ENCODE data around the gene GAS2L1. TPM values are rescaled to one million over a fixed set of nuclear protein-coding genes. Genes with fewer than 3 reads are reported as not detected.
A peak's percentile ranks its signal among the peaks of the same experiment; 100 is the strongest.

GAS2L1 gene
- polyA plus RNA-seq, 1 donor from 2014 or later, result 0.77 TPM

DNA sequence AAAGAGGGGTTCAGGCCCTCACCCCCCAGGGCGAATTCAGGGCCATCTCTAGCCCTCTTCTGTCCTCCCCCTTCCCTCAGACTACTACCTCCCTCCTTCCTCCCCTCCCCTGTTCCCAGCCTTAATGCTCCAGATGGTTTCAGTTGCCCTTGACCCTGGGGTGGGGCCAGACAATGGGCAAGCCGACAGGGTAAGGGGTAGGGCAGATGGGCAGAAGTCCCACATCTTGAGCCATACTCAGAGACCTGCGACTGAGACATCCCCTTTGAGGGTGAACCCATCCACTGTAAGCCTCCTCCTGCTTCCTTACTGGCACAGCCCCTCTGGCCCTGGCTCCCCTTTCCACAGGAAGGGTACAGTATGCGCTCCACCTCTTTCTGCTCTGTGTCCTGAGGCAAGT lies 40.5 kb upstream of the GAS2L1 start:
- Histone ChIP-seq H3F3A (ENCODE audit: insufficient read depth, low read length, poor library complexity, severe bottlenecking) (no peaks in the 10 kb centered on the region), H3K27ac (ENCODE audit: low read length) (no peak overlapping the region), H3K4me3 (ENCODE audit: low read length) (peak overlapping the region; percentile 91), H3K4me2 (ENCODE audit: low read length) (no peak overlapping the region), H3K9me2 (ENCODE audit: insufficient read depth, low read length) (no peaks in the 10 kb centered on the region), H3K79me2 (replicated peaks; ENCODE audit: insufficient read depth, low read length) (peaks cover 45% of the 10 kb centered on the region), H2AFZ (ENCODE audit: low read depth, low read length) (no peak overlapping the region), H4K20me1 (ENCODE audit: insufficient read depth) (peaks cover 15% of the 10 kb centered on the region), H3K36me3 (ENCODE audit: insufficient read depth, low read length) (no peaks in the 10 kb centered on the region), H3K27me3 (ENCODE audit: insufficient read depth, low read depth, low read length) (no peaks in the 10 kb centered on the region), H3K9me3 (ENCODE audit: low read length) (no peaks in the 10 kb centered on the region), H3K9ac (ENCODE audit: low read length) (no peak overlapping the region)
- TF ChIP-seq POLR2AphosphoS5 (IDR thresholded peaks at IDR 0.05) (no peak), EP300 (conservative IDR thresholded peaks at IDR 0.05; ENCODE audit: poor library complexity, severe bottlenecking) (no peak), TAF1 (IDR thresholded peaks at IDR 0.05; ENCODE audit: low read depth) (no peak), SMC3 (conservative IDR thresholded peaks at IDR 0.05; ENCODE audit: poor library complexity) (no peak), EZH2 (IDR thresholded peaks at IDR 0.05; ENCODE audit: borderline replicate concordance, insufficient read depth, low read length, poor library complexity, severe bottlenecking) (no peak)
- TF ChIP-seq, protein P1, sequence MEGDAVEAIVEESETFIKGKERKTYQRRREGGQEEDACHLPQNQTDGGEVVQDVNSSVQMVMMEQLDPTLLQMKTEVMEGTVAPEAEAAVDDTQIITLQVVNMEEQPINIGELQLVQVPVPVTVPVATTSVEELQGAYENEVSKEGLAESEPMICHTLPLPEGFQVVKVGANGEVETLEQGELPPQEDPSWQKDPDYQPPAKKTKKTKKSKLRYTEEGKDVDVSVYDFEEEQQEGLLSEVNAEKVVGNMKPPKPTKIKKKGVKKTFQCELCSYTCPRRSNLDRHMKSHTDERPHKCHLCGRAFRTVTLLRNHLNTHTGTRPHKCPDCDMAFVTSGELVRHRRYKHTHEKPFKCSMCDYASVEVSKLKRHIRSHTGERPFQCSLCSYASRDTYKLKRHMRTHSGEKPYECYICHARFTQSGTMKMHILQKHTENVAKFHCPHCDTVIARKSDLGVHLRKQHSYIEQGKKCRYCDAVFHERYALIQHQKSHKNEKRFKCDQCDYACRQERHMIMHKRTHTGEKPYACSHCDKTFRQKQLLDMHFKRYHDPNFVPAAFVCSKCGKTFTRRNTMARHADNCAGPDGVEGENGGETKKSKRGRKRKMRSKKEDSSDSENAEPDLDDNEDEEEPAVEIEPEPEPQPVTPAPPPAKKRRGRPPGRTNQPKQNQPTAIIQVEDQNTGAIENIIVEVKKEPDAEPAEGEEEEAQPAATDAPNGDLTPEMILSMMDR (IDR thresholded peaks at IDR 0.05; ENCODE audit: poor library complexity, severe bottlenecking), result no peak

DNA sequence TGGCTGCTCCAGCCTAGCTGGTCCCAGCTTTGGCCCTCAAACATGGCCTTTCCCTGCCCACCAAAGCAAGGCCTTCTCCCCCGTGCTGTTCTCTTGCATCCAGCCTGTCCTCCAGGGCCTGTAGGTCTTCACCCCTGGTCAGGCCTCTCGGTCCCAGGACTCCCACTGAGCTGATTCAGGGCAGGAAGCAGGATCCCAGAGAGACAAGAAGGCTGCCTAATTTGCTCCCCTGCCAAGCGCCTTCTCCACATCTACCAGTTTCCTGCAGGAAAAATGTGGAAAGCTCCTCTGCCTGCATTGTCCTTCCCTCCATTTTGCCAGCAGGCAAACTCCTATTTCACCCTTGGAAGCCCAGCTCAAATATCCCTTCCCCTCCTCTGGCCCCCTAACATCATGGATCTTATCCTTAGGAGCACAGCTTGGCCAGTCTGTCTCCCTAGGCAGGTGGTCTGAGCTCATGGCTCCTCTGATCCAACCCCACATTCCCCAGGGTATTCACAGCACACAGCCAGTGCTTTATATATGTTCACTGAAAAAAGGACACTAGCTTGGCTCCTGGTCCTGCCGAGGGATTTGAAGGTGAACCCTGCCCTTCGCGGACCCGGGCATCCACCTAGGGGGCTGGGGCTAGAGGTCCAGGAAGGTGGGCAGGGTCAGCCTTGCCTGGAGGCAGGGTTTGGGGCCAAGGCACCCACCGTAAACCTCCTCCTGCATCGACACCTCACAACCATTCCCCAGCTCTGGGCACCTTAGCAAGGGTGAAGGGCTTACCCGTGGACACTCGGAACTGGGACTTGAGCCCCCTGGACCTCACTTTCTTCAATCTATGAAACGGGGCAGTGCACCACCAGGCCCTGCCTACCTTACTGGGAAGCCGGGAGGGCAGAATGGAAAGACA lies 39.6 kb upstream of the GAS2L1 start:
- Histone ChIP-seq H3K9me3 (ENCODE audit: low read length) (no peaks in the 10 kb centered on the region), H3K4me2 (ENCODE audit: low read length) (peak overlapping the region; percentile 97), H2AFZ (ENCODE audit: low read depth, low read length) (peak overlapping the region; percentile 65), H3K27ac (ENCODE audit: low read length) (peak overlapping the region; percentile 98), H3F3A (ENCODE audit: insufficient read depth, low read length, poor library complexity, severe bottlenecking) (no peaks in the 10 kb centered on the region), H3K9ac (ENCODE audit: low read length) (peak overlapping the region; percentile 98), H4K20me1 (ENCODE audit: insufficient read depth) (peaks cover 24% of the 10 kb centered on the region), H3K4me3 (ENCODE audit: low read length) (peak overlapping the region; percentile 91), H3K36me3 (ENCODE audit: insufficient read depth, low read length) (no peaks in the 10 kb centered on the region), H3K79me2 (replicated peaks; ENCODE audit: insufficient read depth, low read length) (peaks cover 53% of the 10 kb centered on the region), H3K27me3 (ENCODE audit: insufficient read depth, low read depth, low read length) (no peaks in the 10 kb centered on the region), H3K9me2 (ENCODE audit: insufficient read depth, low read length) (no peaks in the 10 kb centered on the region)
- TF ChIP-seq EP300 (conservative IDR thresholded peaks at IDR 0.05; ENCODE audit: poor library complexity, severe bottlenecking) (no peak), SMC3 (conservative IDR thresholded peaks at IDR 0.05; ENCODE audit: poor library complexity) (no peak), POLR2AphosphoS5 (IDR thresholded peaks at IDR 0.05) (no peak)
- TF ChIP-seq, protein P2, sequence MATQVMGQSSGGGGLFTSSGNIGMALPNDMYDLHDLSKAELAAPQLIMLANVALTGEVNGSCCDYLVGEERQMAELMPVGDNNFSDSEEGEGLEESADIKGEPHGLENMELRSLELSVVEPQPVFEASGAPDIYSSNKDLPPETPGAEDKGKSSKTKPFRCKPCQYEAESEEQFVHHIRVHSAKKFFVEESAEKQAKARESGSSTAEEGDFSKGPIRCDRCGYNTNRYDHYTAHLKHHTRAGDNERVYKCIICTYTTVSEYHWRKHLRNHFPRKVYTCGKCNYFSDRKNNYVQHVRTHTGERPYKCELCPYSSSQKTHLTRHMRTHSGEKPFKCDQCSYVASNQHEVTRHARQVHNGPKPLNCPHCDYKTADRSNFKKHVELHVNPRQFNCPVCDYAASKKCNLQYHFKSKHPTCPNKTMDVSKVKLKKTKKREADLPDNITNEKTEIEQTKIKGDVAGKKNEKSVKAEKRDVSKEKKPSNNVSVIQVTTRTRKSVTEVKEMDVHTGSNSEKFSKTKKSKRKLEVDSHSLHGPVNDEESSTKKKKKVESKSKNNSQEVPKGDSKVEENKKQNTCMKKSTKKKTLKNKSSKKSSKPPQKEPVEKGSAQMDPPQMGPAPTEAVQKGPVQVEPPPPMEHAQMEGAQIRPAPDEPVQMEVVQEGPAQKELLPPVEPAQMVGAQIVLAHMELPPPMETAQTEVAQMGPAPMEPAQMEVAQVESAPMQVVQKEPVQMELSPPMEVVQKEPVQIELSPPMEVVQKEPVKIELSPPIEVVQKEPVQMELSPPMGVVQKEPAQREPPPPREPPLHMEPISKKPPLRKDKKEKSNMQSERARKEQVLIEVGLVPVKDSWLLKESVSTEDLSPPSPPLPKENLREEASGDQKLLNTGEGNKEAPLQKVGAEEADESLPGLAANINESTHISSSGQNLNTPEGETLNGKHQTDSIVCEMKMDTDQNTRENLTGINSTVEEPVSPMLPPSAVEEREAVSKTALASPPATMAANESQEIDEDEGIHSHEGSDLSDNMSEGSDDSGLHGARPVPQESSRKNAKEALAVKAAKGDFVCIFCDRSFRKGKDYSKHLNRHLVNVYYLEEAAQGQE (IDR thresholded peaks at IDR 0.05; ENCODE audit: borderline replicate concordance), result no peak
